ENCODE data around the gene RNLS. TPM values are rescaled to one million over a fixed set of nuclear protein-coding genes. Genes with fewer than 3 reads are reported as not detected.
"Not testable (repeated sequence)": the region's sequence is repeated elsewhere in the genome, so short reads cannot be mapped to it uniquely, and the experiment has no call there.

The RNLS gene
- total RNA-seq, 4 donors from 2014 or later: 7.8 to 37.2 (median 26.2) TPM

- Histone ChIP-seq H3K27me3 (no peaks in the 10 kb centered on the region), H3K4me1 (peaks cover 0 to 33% (median 0%) of the 10 kb centered on the region in 4 donors), H3K4me3 (no peak overlapping the region), H3K9me3 (no peaks in the 10 kb centered on the region), H3K36me3 (no peaks in the 10 kb centered on the region), H3K27ac (no peak overlapping the region)
- DNase-seq (ENCODE audit: low spot score in 2 of 2): no peak
- 30 to 35% methylated on average over 3 of the region's 3 CpGs for WGBS, 2 donors
- TF ChIP-seq, protein P1, sequence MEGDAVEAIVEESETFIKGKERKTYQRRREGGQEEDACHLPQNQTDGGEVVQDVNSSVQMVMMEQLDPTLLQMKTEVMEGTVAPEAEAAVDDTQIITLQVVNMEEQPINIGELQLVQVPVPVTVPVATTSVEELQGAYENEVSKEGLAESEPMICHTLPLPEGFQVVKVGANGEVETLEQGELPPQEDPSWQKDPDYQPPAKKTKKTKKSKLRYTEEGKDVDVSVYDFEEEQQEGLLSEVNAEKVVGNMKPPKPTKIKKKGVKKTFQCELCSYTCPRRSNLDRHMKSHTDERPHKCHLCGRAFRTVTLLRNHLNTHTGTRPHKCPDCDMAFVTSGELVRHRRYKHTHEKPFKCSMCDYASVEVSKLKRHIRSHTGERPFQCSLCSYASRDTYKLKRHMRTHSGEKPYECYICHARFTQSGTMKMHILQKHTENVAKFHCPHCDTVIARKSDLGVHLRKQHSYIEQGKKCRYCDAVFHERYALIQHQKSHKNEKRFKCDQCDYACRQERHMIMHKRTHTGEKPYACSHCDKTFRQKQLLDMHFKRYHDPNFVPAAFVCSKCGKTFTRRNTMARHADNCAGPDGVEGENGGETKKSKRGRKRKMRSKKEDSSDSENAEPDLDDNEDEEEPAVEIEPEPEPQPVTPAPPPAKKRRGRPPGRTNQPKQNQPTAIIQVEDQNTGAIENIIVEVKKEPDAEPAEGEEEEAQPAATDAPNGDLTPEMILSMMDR (IDR thresholded peaks at IDR 0.05): no peak
- no peak for TF ChIP-seq POLR2A (IDR thresholded peaks at IDR 0.05)
- no peak for TF ChIP-seq EP300 (IDR thresholded peaks at IDR 0.05)
These were observed 89.2 kb downstream of the RNLS start for GRCh38 chr10:88493691-88494483.

DNA sequence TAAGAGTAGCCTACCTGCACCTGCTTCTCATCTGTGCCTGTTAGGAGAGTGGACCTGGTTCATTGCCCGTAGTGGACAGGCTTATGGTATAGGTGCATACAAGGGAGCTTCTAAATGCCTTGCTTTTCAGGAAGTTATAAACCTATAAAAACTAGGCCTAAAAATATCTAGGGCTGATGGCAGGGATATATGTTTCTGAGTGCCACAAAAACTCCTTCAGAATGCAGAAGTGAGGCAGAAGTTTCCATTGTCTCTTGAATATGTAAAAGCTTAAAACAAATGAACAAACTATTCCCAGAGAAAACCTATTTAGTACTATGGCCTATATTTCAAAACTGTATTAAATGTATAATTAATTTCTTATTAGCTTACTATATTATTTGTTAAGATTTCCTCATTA is 91.8 kb downstream of the RNLS start:
- peaks cover 0 to 31% (median 0%) of the 10 kb centered on the region in 4 donors for H3K4me1 ChIP-seq

GRCh38 chr10:88490231-88490980 is 92.7 kb downstream of the RNLS start:
- 63 to 66% methylated on average over 4 of the region's 4 CpGs for WGBS, 2 donors
- TF ChIP-seq POLR2A (IDR thresholded peaks at IDR 0.05): no peak
- TF ChIP-seq, protein P1 (IDR thresholded peaks at IDR 0.05): no peak
- no peak for TF ChIP-seq EP300 (IDR thresholded peaks at IDR 0.05)

More for the DNA sequence above, 91.8 kb downstream of the RNLS start:
- no peaks in the 10 kb centered on the region for H3K27me3 ChIP-seq
- no peaks in the 10 kb centered on the region for H3K9me3 ChIP-seq
- no peaks in the 10 kb centered on the region for H3K36me3 ChIP-seq
- TF ChIP-seq POLR2A (IDR thresholded peaks at IDR 0.05): no peak
- TF ChIP-seq EP300 (IDR thresholded peaks at IDR 0.05): no peak
- TF ChIP-seq, protein P1 (IDR thresholded peaks at IDR 0.05): no peak
- WGBS, 2 donors: 78 to 88% methylated on average over 1 of the region's 1 CpG
- no peak overlapping the region for H3K4me3 ChIP-seq
- no peak for DNase-seq (ENCODE audit: low spot score in 2 of 2)
- no peak overlapping the region for H3K27ac ChIP-seq

DNA sequence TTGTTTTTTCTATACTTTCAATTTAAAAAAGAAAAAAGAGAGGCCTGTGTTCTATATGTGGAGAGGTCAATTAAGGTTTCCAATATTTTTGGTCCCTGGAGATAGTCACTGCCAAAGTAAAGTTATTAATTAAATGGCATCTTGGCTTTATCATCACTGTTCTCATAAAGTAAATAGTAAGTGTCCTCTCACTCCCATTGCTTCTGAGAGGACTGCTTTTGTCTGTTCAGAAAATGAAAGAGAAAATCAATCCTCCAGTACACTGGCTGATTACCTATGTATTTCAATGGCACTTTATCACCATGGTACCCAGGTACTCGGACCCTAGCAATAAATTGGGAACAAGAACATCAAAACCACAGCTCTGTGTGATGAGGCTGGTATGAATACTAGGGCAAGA is 94.0 kb downstream of the RNLS start:
- TF ChIP-seq POLR2A (IDR thresholded peaks at IDR 0.05) (no peak), EP300 (IDR thresholded peaks at IDR 0.05) (no peak)
- TF ChIP-seq, protein P1 (IDR thresholded peaks at IDR 0.05): no peak
- H3K4me1 ChIP-seq: peaks cover 0 to 30% (median 0%) of the 10 kb centered on the region in 4 donors
- 61 to 64% methylated on average over 1 of the region's 1 CpG for WGBS, 2 donors
- H3K36me3 ChIP-seq: no peaks in the 10 kb centered on the region
- H3K4me3 ChIP-seq: no peak overlapping the region
- no peaks in the 10 kb centered on the region for H3K27me3 ChIP-seq
- no peak overlapping the region for H3K27ac ChIP-seq
- no peaks in the 10 kb centered on the region for H3K9me3 ChIP-seq
- no peak for DNase-seq (ENCODE audit: low spot score in 2 of 2)

More at GRCh38 chr10:88490231-88490980, 92.7 kb downstream of the RNLS start:
- Histone ChIP-seq H3K27ac (no peak overlapping the region), H3K4me1 (peaks cover 0 to 31% (median 0%) of the 10 kb centered on the region in 4 donors), H3K4me3 (no peak overlapping the region), H3K36me3 (no peaks in the 10 kb centered on the region), H3K27me3 (no peaks in the 10 kb centered on the region), H3K9me3 (no peaks in the 10 kb centered on the region)
- DNase-seq (ENCODE audit: low spot score in 2 of 2): no peak

DNA sequence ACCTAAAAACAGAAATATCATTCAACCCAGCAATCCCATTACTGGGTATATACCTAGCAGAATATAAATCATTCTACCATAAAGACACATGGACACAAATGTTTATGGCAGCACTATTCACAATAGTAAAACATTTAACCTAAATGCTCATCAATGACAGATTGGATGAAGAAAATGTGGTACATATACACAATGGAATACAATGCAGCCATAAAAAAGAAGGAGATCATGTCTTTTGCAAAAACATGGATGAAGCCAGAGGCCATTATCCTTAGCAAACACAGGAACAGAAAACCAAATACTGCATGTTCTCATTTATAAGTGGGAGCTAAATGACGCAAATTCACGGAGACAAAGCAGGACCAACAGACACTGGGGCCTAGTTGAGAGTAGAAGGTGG is 96.3 kb downstream of the RNLS start:
- DNase-seq (ENCODE audit: low spot score in 2 of 2); H3K27me3 ChIP-seq; H3K36me3 ChIP-seq; H3K4me3 ChIP-seq; H3K9me3 ChIP-seq; H3K27ac ChIP-seq: not testable (repeated sequence)
- H3K4me1 ChIP-seq: peaks cover 0 to 19% (median 0%) of the 10 kb centered on the region in 4 donors
- WGBS, 2 donors: 97 to 99% methylated on average over 2 of the region's 2 CpGs

All from tibial nerve (tissue), 4 donors.